Measurements from ENCODE around the gene TMEM239.

The TMEM239 gene

GRCh38 chr20:2814587-2815051, 1.5 kb upstream of the TMEM239 start, which contains the start of gene C20orf141:
Gene C20orf141 (plus strand): TSS chr20:2814987. CDS start chr20:2815185, 198 bp downstream.
- DNase-seq (ENCODE audit: insufficient read length) (no peak), FAIRE-seq (no peak)
- no peak for TF ChIP-seq POLR2A (IDR thresholded peaks at IDR 0.05; ENCODE audit: low read depth, low read length)
- TF ChIP-seq POLR2AphosphoS5 (IDR thresholded peaks at IDR 0.05; ENCODE audit: low read depth, low read length) = no peak
- TF ChIP-seq TAF1 (IDR thresholded peaks at IDR 0.05; ENCODE audit: borderline replicate concordance, low read depth, low read length) = no peak

- FAIRE-seq (no peak), DNase-seq (ENCODE audit: insufficient read length) (no peak)
- TF ChIP-seq TAF1 (IDR thresholded peaks at IDR 0.05; ENCODE audit: borderline replicate concordance, low read depth, low read length) (no peak), POLR2A (IDR thresholded peaks at IDR 0.05; ENCODE audit: low read depth, low read length) (no peak), POLR2AphosphoS5 (IDR thresholded peaks at IDR 0.05; ENCODE audit: low read depth, low read length) (no peak)
Measured at GRCh38 chr20:2815242-2815900, 793 bp upstream of the TMEM239 start.

GRCh38 chr20:2816583-2817340, 598 bp downstream of the TMEM239 start:
- DNase-seq (ENCODE audit: insufficient read length) = no peak
- TF ChIP-seq TAF1 (IDR thresholded peaks at IDR 0.05; ENCODE audit: borderline replicate concordance, low read depth, low read length) (no peak), POLR2A (IDR thresholded peaks at IDR 0.05; ENCODE audit: low read depth, low read length) (no peak), POLR2AphosphoS5 (IDR thresholded peaks at IDR 0.05; ENCODE audit: low read depth, low read length) (no peak)
- no peak for FAIRE-seq

GRCh38 chr20:2817341-2817726, 1.2 kb downstream of the TMEM239 start:
- DNase-seq (ENCODE audit: insufficient read length) (no peak), FAIRE-seq (no peak)
- no peak for TF ChIP-seq POLR2AphosphoS5 (IDR thresholded peaks at IDR 0.05; ENCODE audit: low read depth, low read length)
- no peak for TF ChIP-seq POLR2A (IDR thresholded peaks at IDR 0.05; ENCODE audit: low read depth, low read length)
- no peak for TF ChIP-seq TAF1 (IDR thresholded peaks at IDR 0.05; ENCODE audit: borderline replicate concordance, low read depth, low read length)

- no peak for TF ChIP-seq TAF1 (IDR thresholded peaks at IDR 0.05; ENCODE audit: borderline replicate concordance, low read depth, low read length)
- TF ChIP-seq POLR2AphosphoS5 (IDR thresholded peaks at IDR 0.05; ENCODE audit: low read depth, low read length) = no peak
- no peak for TF ChIP-seq POLR2A (IDR thresholded peaks at IDR 0.05; ENCODE audit: low read depth, low read length)
- FAIRE-seq = no peak
- no peak for DNase-seq (ENCODE audit: insufficient read length)
Measured at GRCh38 chr20:2817891-2818595, 1.9 kb downstream of the TMEM239 start.

- FAIRE-seq (no peak), DNase-seq (ENCODE audit: insufficient read length) (no peak)
- TF ChIP-seq TAF1 (IDR thresholded peaks at IDR 0.05; ENCODE audit: borderline replicate concordance, low read depth, low read length) (no peak), POLR2AphosphoS5 (IDR thresholded peaks at IDR 0.05; ENCODE audit: low read depth, low read length) (no peak), POLR2A (IDR thresholded peaks at IDR 0.05; ENCODE audit: low read depth, low read length) (no peak)
Measured at GRCh38 chr20:2820084-2820895, 4.1 kb downstream of the TMEM239 start.

- TF ChIP-seq TAF1 (IDR thresholded peaks at IDR 0.05; ENCODE audit: borderline replicate concordance, low read depth, low read length) (no peak), POLR2A (IDR thresholded peaks at IDR 0.05; ENCODE audit: low read depth, low read length) (no peak), POLR2AphosphoS5 (IDR thresholded peaks at IDR 0.05; ENCODE audit: low read depth, low read length) (no peak)
- no peak for FAIRE-seq
Measured at GRCh38 chr20:2820896-2821869, 5.0 kb downstream of the TMEM239 start.

GRCh38 chr20:2822073-2822472, 5.9 kb downstream of the TMEM239 start:
- TF ChIP-seq TAF1 (IDR thresholded peaks at IDR 0.05; ENCODE audit: borderline replicate concordance, low read depth, low read length) = no peak
- TF ChIP-seq POLR2A (IDR thresholded peaks at IDR 0.05; ENCODE audit: low read depth, low read length) = no peak
- TF ChIP-seq POLR2AphosphoS5 (IDR thresholded peaks at IDR 0.05; ENCODE audit: low read depth, low read length) = no peak
- FAIRE-seq = no peak
- no peak for DNase-seq (ENCODE audit: insufficient read length)

More at GRCh38 chr20:2820896-2821869, 5.0 kb downstream of the TMEM239 start:
- no peak for DNase-seq (ENCODE audit: insufficient read length)

- TF ChIP-seq TAF1 (IDR thresholded peaks at IDR 0.05; ENCODE audit: borderline replicate concordance, low read depth, low read length) = no peak
- no peak for TF ChIP-seq POLR2A (IDR thresholded peaks at IDR 0.05; ENCODE audit: low read depth, low read length)
- TF ChIP-seq POLR2AphosphoS5 (IDR thresholded peaks at IDR 0.05; ENCODE audit: low read depth, low read length) = no peak
- no peak for DNase-seq (ENCODE audit: insufficient read length)
- no peak for FAIRE-seq
Measured at GRCh38 chr20:2825761-2826160, 9.6 kb downstream of the TMEM239 start.

GRCh38 chr20:2826655-2827054, 10.5 kb downstream of the TMEM239 start:
- DNase-seq (ENCODE audit: insufficient read length) (no peak), FAIRE-seq (no peak)
- TF ChIP-seq POLR2AphosphoS5 (IDR thresholded peaks at IDR 0.05; ENCODE audit: low read depth, low read length) (no peak), TAF1 (IDR thresholded peaks at IDR 0.05; ENCODE audit: borderline replicate concordance, low read depth, low read length) (no peak), POLR2A (IDR thresholded peaks at IDR 0.05; ENCODE audit: low read depth, low read length) (no peak)
